Fibroblast of lung (primary cell): ENCODE results near the gene OLFM1.

ENCODE experiments used
- CTCF ChIP-seq, 2 donors: IDR thresholded peaks in 1 of 2; conservative IDR thresholded peaks in 1 of 2; 1 replicate in 1 of 2; 2 replicates in 1 of 2; pipeline ENCODE4 v1.5.1; 2011 to 2012; ENCODE audit warnings: low read length in 2 of 2, control low read depth in 1 of 2, inconsistent platforms in 1 of 2, low read depth in 1 of 2, mild to moderate bottlenecking in 1 of 2
- EZH2 ChIP-seq: IDR thresholded peaks from 2 replicates; pipeline ENCODE4 v1.5.1; 2012; ENCODE audit warnings: low read length, control low read depth, mild to moderate bottlenecking; ENCODE audit errors: missing control alignments

- TF ChIP-seq CTCF (conservative IDR thresholded peaks at IDR 0.05 in 1 of 2, IDR thresholded peaks at IDR 0.05 in 1 of 2; ENCODE audit: low read depth in 1 of 2, low read length in 2 of 2) (no peak), EZH2 (no peak)
Measured at GRCh38 chr9:135062254-135062653, 25.2 kb upstream of the OLFM1 start.
